Heart left ventricle (tissue), 16 donors: ENCODE measurements around the gene IAH1. TPM values are rescaled to one million over a fixed set of nuclear protein-coding genes. Genes with fewer than 3 reads are reported as not detected.

Source experiments
- ATAC-seq, 4 donors: fragments of 200-7000 bp; cut with Tn5 transposase; one replicate each; pipeline ENCODE4 v1.9.1; 2020 to 2022; ENCODE audit warnings: moderate library complexity in 4 of 4, mild to moderate bottlenecking in 3 of 4, moderate number of reproducible peaks in 1 of 4
- DNase-seq, 5 donors: peaks; one replicate each; pipeline ENCODE4 v3.0.0-alpha.2; 2020
- H3K27ac ChIP-seq, 12 donors: fragments of 200-600 bp; sonication (generic) in 4 of 12; one replicate each; pipeline versions ENCODE4 v1.5.0 to v1.8.0; 2016 to 2022; ENCODE audit warnings: mild to moderate bottlenecking in 2 of 12
- H3K27me3 ChIP-seq, 9 donors: fragments of 200-600 bp; sonication (generic) in 2 of 9; one replicate each; pipeline versions ENCODE4 v1.5.1 to v1.8.0; 2016 to 2022; ENCODE audit warnings: mild to moderate bottlenecking in 3 of 9
- H3K36me3 ChIP-seq, 9 donors: fragments of 200-600 bp; sonication (generic) in 2 of 9; one replicate each; pipeline versions ENCODE4 v1.5.0 to v1.8.0; 2018 to 2022; ENCODE audit warnings: mild to moderate bottlenecking in 2 of 9
- H3K4me1 ChIP-seq, 12 donors: fragments of 200-600 bp; sonication (generic) in 4 of 12; one replicate each; pipeline versions ENCODE4 v1.5.0 to v1.8.0; 2016 to 2022; ENCODE audit warnings: mild to moderate bottlenecking in 3 of 12
- H3K4me3 ChIP-seq, 12 donors: fragments of 200-600 bp; sonication (generic) in 4 of 12; one replicate each; pipeline versions ENCODE4 v1.5.0 to v1.8.0; 2017 to 2022; ENCODE audit warnings: mild to moderate bottlenecking in 9 of 12, moderate library complexity in 4 of 12
- H3K9me3 ChIP-seq, 12 donors: fragments of 200-600 bp; sonication (generic) in 4 of 12; one replicate each; pipeline versions ENCODE4 v1.5.0 to v1.8.0; 2016 to 2022; ENCODE audit warnings: mild to moderate bottlenecking in 1 of 12
- CTCF ChIP-seq, 12 donors: fragments of 200-600 bp; sonication (generic) in 4 of 12; IDR thresholded peaks; one replicate each; pipeline versions ENCODE4 v1.5.0 to v1.8.0; 2018 to 2022; ENCODE audit warnings: antibody characterized with exemption in 12 of 12, mild to moderate bottlenecking in 5 of 12
- POLR2A ChIP-seq, 2 donors: fragments of 450-650 bp; IDR thresholded peaks; one replicate each; pipeline ENCODE4 v1.6.1; 2017; ENCODE audit warnings: antibody characterized with exemption in 2 of 2, mild to moderate bottlenecking in 2 of 2, moderate library complexity in 2 of 2
- WGBS, 4 donors: extraction: QIAGEN DNeasy Blood & Tissue Kit in 2 of 4; methylation state at CpG; one replicate each; pipeline versions ENCODE4 v1.1.5 to v1.1.7; 2013 to 2018; 5-methylcytosine and 5-hydroxymethylcytosine counted together
- intact Hi-C, 10 donors: fragments of 100-400 bp; cut with DNase I; formaldehyde crosslinking; loops; one replicate each; pipeline versions ENCODE4 v1.11.1 to v1.14.2; 2022
- polyA plus RNA-seq, 2 donors: library from polyadenylated mRNA; stranded (reverse); fragments of 200-250 nt; gene quantifications; one replicate each; pipeline ENCODE4 v1.2.3, GENCODE V29; 2013
- total RNA-seq, 9 donors: library from RNA; depleted of rRNA in 2 of 9; stranded (reverse); fragments of >200 nt in 2 of 9; fragmentation: NEBNext Ultra II Directional in 3 of 9; extraction: Animal tissue kit (Norgen Biotek cat#: 25700) in 3 of 9; gene quantifications; one replicate each; pipeline versions ENCODE4 v1.1.0 to v1.2.4, GENCODE V29; 2016 to 2023
- donor health status: ischemic (EF 13 %, LVEDD 7.1; RV severe dilation, severe dysfunction).
- donor health status: healthy with polysubstance abuse.
- donor health status: DM: no; HTN: yes; CAD: no.
- donor health status: DM: no; HTN: no; CAD: no.
- donor health status: ischemic (EF 25% LVEDD 6.9; RV normal size, moderate dysfunction).
- donor health status: ischemic (EF 25% LVEDD 5.7; RV mildly dilated, moderate dysfunction).
- donor health status: healthy.
- donor health status: DM: yes; HTN: yes; CAD: no.
- donor health status: ischemic (EF 35%, LVEDD 5.7; RV mildly dilated, moderate dysfunction).
- donor health status: nonischemic (EF 11% LVEDD 7.7; RV severe dilation, severe dysfunction).
- donor health status: DM: yes; HTN: yes; CAD: no.
- donor health status: PGD.
- donor health status: ischemic (EF 29% LVEDD 5.4; RV normal size, mild dysfunction).
- donor health status: nonischemic (EF 23%, LVEDD 6.1; RV moderate dilation, normal function).

IAH1 gene
- total and polyA plus RNA-seq, 11 donors, result 51.6 to 124 (median 78.0) TPM

- 66 to 86% (median 79%) methylated on average over 2 of the region's 2 CpGs for WGBS, 4 donors
- TF ChIP-seq CTCF (IDR thresholded peaks at IDR 0.05) (no peak), POLR2A (IDR thresholded peaks at IDR 0.05) (no peak)
Measured at GRCh38 chr2:9434489-9434888, 39.9 kb upstream of the IAH1 start.

GRCh38 chr2:9439536-9439935, 34.8 kb upstream of the IAH1 start:
- 94 to 100% (median 99%) methylated on average over 1 of the region's 1 CpG for WGBS, 4 donors
- H3K36me3 ChIP-seq, result peaks cover 0 to 100% (median 95%) of the 10 kb centered on the region in 9 donors

More at GRCh38 chr2:9434489-9434888, 39.9 kb upstream of the IAH1 start:
- Histone ChIP-seq H3K9me3 (no peaks in the 10 kb centered on the region), H3K36me3 (peaks cover 0 to 100% (median 95%) of the 10 kb centered on the region in 9 donors), H3K27ac (no peak overlapping the region), H3K4me3 (no peak overlapping the region), H3K27me3 (no peaks in the 10 kb centered on the region), H3K4me1 (peaks cover 0 to 7% (median 0%) of the 10 kb centered on the region in 12 donors)
- DNase-seq (no peak), ATAC-seq (no peak)
- intact Hi-C loops, result no loop called here

GRCh38 chr2:9440058-9440727, 34.2 kb upstream of the IAH1 start:
- Histone ChIP-seq H3K4me3 (no peak overlapping the region), H3K36me3 (peaks cover 0 to 100% (median 96%) of the 10 kb centered on the region in 9 donors), H3K9me3 (no peaks in the 10 kb centered on the region), H3K4me1 (no peaks in the 10 kb centered on the region), H3K27me3 (no peaks in the 10 kb centered on the region), H3K27ac (no peak overlapping the region)
- intact Hi-C loops, result no loop called here
- DNase-seq (no peak), ATAC-seq (no peak)
- TF ChIP-seq CTCF (IDR thresholded peaks at IDR 0.05), result no peak
- TF ChIP-seq POLR2A (IDR thresholded peaks at IDR 0.05), result no peak
- 89 to 94% (median 92%) methylated on average over 1 of the region's 1 CpG for WGBS, 4 donors

More at GRCh38 chr2:9439536-9439935, 34.8 kb upstream of the IAH1 start:
- DNase-seq (no peak), ATAC-seq (no peak)
- H3K4me3 ChIP-seq, result no peak overlapping the region
- H3K27ac ChIP-seq, result no peak overlapping the region
- no peaks in the 10 kb centered on the region for H3K4me1 ChIP-seq
- no peaks in the 10 kb centered on the region for H3K9me3 ChIP-seq
- no peaks in the 10 kb centered on the region for H3K27me3 ChIP-seq
- intact Hi-C loops, result no loop called here
- TF ChIP-seq POLR2A (IDR thresholded peaks at IDR 0.05) (no peak), CTCF (IDR thresholded peaks at IDR 0.05) (no peak)

- Histone ChIP-seq H3K4me1 (no peaks in the 10 kb centered on the region), H3K27me3 (no peaks in the 10 kb centered on the region), H3K4me3 (no peak overlapping the region), H3K9me3 (no peaks in the 10 kb centered on the region), H3K36me3 (peaks cover 0 to 100% (median 95%) of the 10 kb centered on the region in 9 donors), H3K27ac (no peak overlapping the region)
- no peak for TF ChIP-seq CTCF (IDR thresholded peaks at IDR 0.05)
- no peak for TF ChIP-seq POLR2A (IDR thresholded peaks at IDR 0.05)
- ATAC-seq (no peak), DNase-seq (no peak)
- 48 to 74% (median 58%) methylated on average over 3 of the region's 3 CpGs for WGBS, 4 donors
- intact Hi-C loops, result no loop called here
Measured at GRCh38 chr2:9441556-9441955, 32.8 kb upstream of the IAH1 start.
